DOHH2 (cell line): ENCODE data around the gene CHN2.

Source experiments
- H3F3A ChIP-seq: fragments of 200-600 bp; sonication (generic), shearing (Covaris generic); 2 replicates; pipeline ENCODE4 v1.6.0; 2016; ENCODE audit warnings: antibody characterized with exemption, mild to moderate bottlenecking; ENCODE audit not compliant: control insufficient read depth, insufficient read depth
- H3K27ac ChIP-seq: fragments of 200-600 bp; sonication (generic); 2 replicates; pipeline ENCODE4 v1.5.1; 2014; ENCODE audit warnings: low read depth, mild to moderate bottlenecking, low read length, moderate library complexity
- H3K27me3 ChIP-seq: fragments of 200-600 bp; sonication (generic); 2 replicates; pipeline ENCODE4 v1.6.1; 2014; ENCODE audit warnings: mild to moderate bottlenecking, low read length, mixed read lengths; ENCODE audit not compliant: control insufficient read depth
- H3K36me3 ChIP-seq: fragments of 200-600 bp; sonication (generic); 2 replicates; pipeline ENCODE4 v1.6.1; 2014; ENCODE audit warnings: mild to moderate bottlenecking, low read length, moderate library complexity, mixed read lengths; ENCODE audit not compliant: control insufficient read depth
- H3K4me1 ChIP-seq: fragments of 200-600 bp; sonication (generic); 2 replicates; pipeline ENCODE4 v1.6.1; 2014; ENCODE audit warnings: mild to moderate bottlenecking, low read length, mixed read lengths; ENCODE audit not compliant: control insufficient read depth
- H3K4me2 ChIP-seq: fragments of 200-600 bp; sonication (generic); 2 replicates; pipeline ENCODE4 v1.6.0; 2014; ENCODE audit warnings: mild to moderate bottlenecking, low read length, moderate library complexity
- H3K4me3 ChIP-seq: fragments of 200-600 bp; sonication (generic); 2 replicates; pipeline ENCODE4 v1.5.1; 2014; ENCODE audit warnings: mild to moderate bottlenecking, low read length, mixed read lengths
- H3K79me2 ChIP-seq: fragments of 200-600 bp; sonication (generic); 2 replicates; pipeline ENCODE4 v1.6.1; 2014; ENCODE audit warnings: mild to moderate bottlenecking, low read length, mixed read lengths; ENCODE audit not compliant: control insufficient read depth
- H3K9me2 ChIP-seq: fragments of 200-600 bp; sonication (generic); replicated peaks from 2 replicates; pipeline ENCODE4 v1.6.1; 2014; ENCODE audit warnings: mild to moderate bottlenecking, low read length, mixed read lengths; ENCODE audit not compliant: control insufficient read depth
- H3K9me3 ChIP-seq: fragments of 200-600 bp; sonication (generic); 2 replicates; pipeline ENCODE4 v1.6.1; 2014; ENCODE audit warnings: antibody characterized with exemption, low read length, mixed read lengths; ENCODE audit not compliant: control insufficient read depth, insufficient read depth
- H4K20me1 ChIP-seq: fragments of 200-600 bp; sonication (generic); 2 replicates; pipeline ENCODE4 v1.6.0; 2014; ENCODE audit warnings: low read depth, mild to moderate bottlenecking, antibody characterized with exemption, low read length, moderate library complexity; ENCODE audit not compliant: control insufficient read depth, insufficient read depth
- EZH2phosphoT487 ChIP-seq: fragments of 200-600 bp; sonication (generic); IDR thresholded peaks from 2 replicates; pipeline ENCODE4 v1.6.1; 2017; ENCODE audit warnings: borderline replicate concordance, mild to moderate bottlenecking, antibody characterized with exemption, low read length, moderate library complexity, mixed read lengths
- TF ChIP-seq, protein P1 (sequence below): fragments of 200-600 bp; sonication (generic); IDR thresholded peaks from one replicate; pipeline ENCODE4 v1.5.1; 2014; ENCODE audit warnings: antibody characterized with exemption, mild to moderate bottlenecking, low read depth, low read length; ENCODE audit not compliant: poor library complexity, severe bottlenecking

The CHN2 gene

DNA sequence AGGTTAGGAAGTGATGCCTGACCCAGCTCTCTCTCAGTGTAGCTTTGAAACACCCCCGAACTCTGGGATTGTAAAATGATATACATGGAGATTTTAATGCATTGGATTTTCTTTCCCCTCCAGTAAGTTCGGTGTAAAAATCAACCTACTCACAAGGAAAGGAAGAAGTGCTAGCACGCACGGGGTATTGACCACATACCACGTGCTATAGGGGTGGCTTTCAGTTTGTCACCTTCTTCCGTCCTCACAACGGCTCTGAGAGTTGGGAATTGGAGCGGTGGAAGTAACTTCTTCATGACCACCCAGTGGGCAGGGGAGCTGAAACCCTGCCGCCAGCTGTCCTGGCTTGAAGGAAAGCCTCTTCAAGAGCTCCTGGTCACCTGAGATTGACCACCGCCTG, 219.6 kb downstream of the CHN2 start:
- Histone ChIP-seq H3F3A (no peaks in the 10 kb centered on the region), H3K27ac (no peak overlapping the region), H3K4me1 (no peaks in the 10 kb centered on the region), H3K36me3 (no peaks in the 10 kb centered on the region), H3K27me3 (no peaks in the 10 kb centered on the region), H3K9me3 (no peaks in the 10 kb centered on the region), H4K20me1 (no peaks in the 10 kb centered on the region), H3K79me2 (no peaks in the 10 kb centered on the region), H3K4me2 (no peak overlapping the region), H3K9me2 (no peaks in the 10 kb centered on the region), H3K4me3 (no peak overlapping the region)
- no peak for TF ChIP-seq EZH2phosphoT487
- TF ChIP-seq, protein P1, sequence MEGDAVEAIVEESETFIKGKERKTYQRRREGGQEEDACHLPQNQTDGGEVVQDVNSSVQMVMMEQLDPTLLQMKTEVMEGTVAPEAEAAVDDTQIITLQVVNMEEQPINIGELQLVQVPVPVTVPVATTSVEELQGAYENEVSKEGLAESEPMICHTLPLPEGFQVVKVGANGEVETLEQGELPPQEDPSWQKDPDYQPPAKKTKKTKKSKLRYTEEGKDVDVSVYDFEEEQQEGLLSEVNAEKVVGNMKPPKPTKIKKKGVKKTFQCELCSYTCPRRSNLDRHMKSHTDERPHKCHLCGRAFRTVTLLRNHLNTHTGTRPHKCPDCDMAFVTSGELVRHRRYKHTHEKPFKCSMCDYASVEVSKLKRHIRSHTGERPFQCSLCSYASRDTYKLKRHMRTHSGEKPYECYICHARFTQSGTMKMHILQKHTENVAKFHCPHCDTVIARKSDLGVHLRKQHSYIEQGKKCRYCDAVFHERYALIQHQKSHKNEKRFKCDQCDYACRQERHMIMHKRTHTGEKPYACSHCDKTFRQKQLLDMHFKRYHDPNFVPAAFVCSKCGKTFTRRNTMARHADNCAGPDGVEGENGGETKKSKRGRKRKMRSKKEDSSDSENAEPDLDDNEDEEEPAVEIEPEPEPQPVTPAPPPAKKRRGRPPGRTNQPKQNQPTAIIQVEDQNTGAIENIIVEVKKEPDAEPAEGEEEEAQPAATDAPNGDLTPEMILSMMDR = no peak

DNA sequence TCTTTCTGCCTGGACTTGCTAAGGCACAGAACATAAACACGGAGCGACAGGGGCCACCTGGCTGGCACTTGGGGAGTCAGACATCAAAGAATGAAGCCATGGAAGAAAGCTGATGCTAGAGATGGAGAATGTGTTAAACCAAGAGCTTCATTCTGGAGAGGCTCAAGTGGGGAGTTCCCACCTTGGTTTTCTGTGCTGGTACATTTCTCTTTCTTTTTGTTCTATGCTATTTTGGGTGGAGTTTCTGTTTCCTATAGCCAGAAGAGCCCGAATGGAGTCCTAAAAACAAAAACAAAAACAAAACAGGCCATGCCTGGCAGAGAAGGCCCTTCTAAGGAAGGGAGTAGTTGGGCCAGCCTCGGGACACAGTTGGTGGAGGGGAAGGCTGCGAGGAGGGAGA, 220.6 kb downstream of the CHN2 start:
- H3K79me2 ChIP-seq = no peaks in the 10 kb centered on the region
- no peaks in the 10 kb centered on the region for H3K4me1 ChIP-seq
- H3F3A ChIP-seq = no peaks in the 10 kb centered on the region
- no peaks in the 10 kb centered on the region for H3K36me3 ChIP-seq
- no peak overlapping the region for H3K4me2 ChIP-seq
- H3K27ac ChIP-seq = no peak overlapping the region
- no peak overlapping the region for H3K4me3 ChIP-seq
- peaks cover 2% of the 10 kb centered on the region; the same call in 1 of the 2 replicates for H3K27me3 ChIP-seq
- H3K9me3 ChIP-seq = no peaks in the 10 kb centered on the region
- no peaks in the 10 kb centered on the region for H4K20me1 ChIP-seq
- H3K9me2 ChIP-seq = no peaks in the 10 kb centered on the region
- TF ChIP-seq, protein P1 = no peak
- TF ChIP-seq EZH2phosphoT487 = no peak

DNA sequence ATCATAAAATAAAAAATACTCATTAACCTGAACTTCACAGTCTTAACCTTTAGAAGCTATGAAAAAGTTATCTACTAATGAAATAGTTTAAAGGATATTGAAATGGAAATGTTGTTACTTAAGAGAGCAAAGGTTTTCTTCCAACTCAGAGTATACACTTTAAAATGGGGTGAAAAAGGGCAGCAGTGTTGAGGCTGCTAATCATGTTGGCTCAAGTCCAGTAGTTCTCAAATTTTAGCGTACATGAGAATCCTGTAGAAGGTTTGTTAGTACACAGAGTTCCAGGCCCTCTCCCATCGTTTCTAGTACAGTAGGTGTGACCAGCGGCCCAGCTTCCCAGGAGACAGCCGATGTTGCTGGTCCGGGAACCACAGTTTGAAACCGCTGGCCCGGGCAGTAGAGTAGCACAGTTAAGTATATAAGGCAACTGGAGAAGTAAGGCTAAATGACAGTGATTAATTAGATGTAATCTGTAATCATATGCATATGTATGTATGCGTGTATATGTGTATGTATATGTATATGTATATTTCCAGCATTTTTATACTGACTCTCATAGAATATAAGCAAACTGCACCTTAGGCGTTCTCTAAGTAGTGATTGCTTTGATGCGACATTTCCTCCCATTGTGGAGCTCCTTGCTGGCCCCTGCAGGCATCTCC, 221.8 kb downstream of the CHN2 start:
- TF ChIP-seq, protein P1 = no peak
- no peak for TF ChIP-seq EZH2phosphoT487
- no peak overlapping the region for H3K27ac ChIP-seq

DNA sequence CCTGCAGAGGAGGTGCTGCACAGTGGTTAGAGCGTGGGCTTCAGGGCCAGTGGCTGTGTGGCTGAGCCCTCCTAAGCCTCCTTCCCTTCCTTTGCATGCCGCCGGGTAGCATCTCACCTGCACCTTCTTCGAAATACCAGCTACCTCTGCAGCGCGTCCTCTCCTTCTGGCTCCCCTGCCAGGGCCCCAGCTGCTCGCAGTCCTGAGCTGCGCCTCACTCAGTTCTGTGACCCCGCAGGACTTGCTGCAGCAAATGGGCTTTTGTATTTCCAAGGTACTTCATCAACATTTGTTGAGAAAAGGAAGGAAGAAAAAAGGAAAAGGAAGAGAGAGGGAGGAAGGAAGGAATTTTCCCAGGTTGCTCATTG, 222.3 kb downstream of the CHN2 start:
- no peak overlapping the region for H3K27ac ChIP-seq
- no peak overlapping the region for H3K4me3 ChIP-seq
- no peaks in the 10 kb centered on the region for H3K79me2 ChIP-seq
- H3F3A ChIP-seq = no peaks in the 10 kb centered on the region
- H3K4me2 ChIP-seq = no peak overlapping the region
- TF ChIP-seq, protein P1 = no peak
- TF ChIP-seq EZH2phosphoT487 = no peak
- no peaks in the 10 kb centered on the region for H3K9me3 ChIP-seq
- H3K27me3 ChIP-seq = peaks cover 13% of the 10 kb centered on the region
- H3K36me3 ChIP-seq = no peaks in the 10 kb centered on the region
- H3K9me2 ChIP-seq = no peaks in the 10 kb centered on the region
- no peaks in the 10 kb centered on the region for H3K4me1 ChIP-seq
- no peaks in the 10 kb centered on the region for H4K20me1 ChIP-seq

More for the DNA sequence above, 221.8 kb downstream of the CHN2 start:
- Histone ChIP-seq H3K4me1 (no peaks in the 10 kb centered on the region), H3F3A (no peaks in the 10 kb centered on the region), H4K20me1 (no peaks in the 10 kb centered on the region), H3K36me3 (no peaks in the 10 kb centered on the region), H3K4me3 (no peak overlapping the region), H3K4me2 (no peak overlapping the region), H3K9me2 (no peaks in the 10 kb centered on the region), H3K9me3 (no peaks in the 10 kb centered on the region), H3K79me2 (no peaks in the 10 kb centered on the region), H3K27me3 (peaks cover 8% of the 10 kb centered on the region)
